Pancreas (tissue), 10 donors: ENCODE results near the gene NAA10. TPM values are rescaled to one million over a fixed set of nuclear protein-coding genes. Genes with fewer than 3 reads are reported as not detected.

Source experiments
- ATAC-seq, 4 donors: fragments of 200-7000 bp; cut with Tn5 transposase; one replicate each; pipeline versions ENCODE4 v1.8.0 to v1.9.1; 2020; ENCODE audit warnings: mild to moderate bottlenecking in 4 of 4, moderate library complexity in 4 of 4
- DNase-seq, 6 donors: peaks; one replicate each; pipeline ENCODE4 v3.0.0-alpha.2; 2020
- FAIRE-seq: peaks from 2 replicates; lab custom pipeline; 2012; peaks lifted over from hg19 to GRCh38; lab: Jason Lieb, UNC
- H3K27ac ChIP-seq, 4 donors: fragments of 200-600 bp; sonication (generic); 1 replicate in 3 of 4; 2 replicates in 1 of 4; pipeline versions ENCODE4 v1.5.0 to v1.8.0; 2020
- H3K27me3 ChIP-seq, 4 donors: fragments of 200-600 bp; one replicate each; pipeline ENCODE4 v1.8.0; 2021
- H3K36me3 ChIP-seq, 3 donors: fragments of 200-600 bp; sonication (generic) in 1 of 3; one replicate each; pipeline versions ENCODE4 v1.5.0 to v1.8.0; 2020 to 2021
- H3K4me1 ChIP-seq, 3 donors: fragments of 200-600 bp; one replicate each; pipeline ENCODE4 v1.8.0; 2021
- H3K4me3 ChIP-seq, 4 donors: fragments of 200-600 bp; sonication (generic) in 2 of 4; one replicate each; pipeline versions ENCODE4 v1.5.0 to v1.8.0; 2020 to 2021
- H3K9me3 ChIP-seq, 4 donors: fragments of 200-600 bp; one replicate each; pipeline ENCODE4 v1.8.0; 2021
- CTCF ChIP-seq, 4 donors: fragments of 200-600 bp; sonication (generic) in 3 of 4; IDR thresholded peaks; one replicate each; pipeline versions ENCODE4 v1.5.0 to v1.8.0; 2021; ENCODE audit warnings: antibody characterized with exemption in 4 of 4
- WGBS, 2 donors: extraction: QIAGEN DNeasy Blood & Tissue Kit; methylation state at CpG; one replicate each; pipeline ENCODE4 v1.1.7; 2013; 5-methylcytosine and 5-hydroxymethylcytosine counted together
- intact Hi-C, 3 donors: fragments of 100-400 bp; cut with DNase I; formaldehyde crosslinking; loops; one replicate each; pipeline versions ENCODE4 v1.11.1 to v1.14.2; 2022
- polyA plus RNA-seq, 2 donors: library from polyadenylated mRNA; stranded (reverse); fragments of 200-250 nt; gene quantifications; one replicate each; pipeline ENCODE4 v1.2.3, GENCODE V29; 2013
- total RNA-seq, 6 donors: library from RNA; stranded (reverse); fragmentation: NEBNext Ultra II Directional in 4 of 6; extraction: Animal tissue kit (Norgen Biotek cat#: 25700) in 4 of 6; gene quantifications; one replicate each; pipeline versions ENCODE4 v1.2.1 to v1.2.4, GENCODE V29; 2021 to 2023
- donor health status: healthy with polysubstance abuse.
- donor health status: DM: no; HTN: no; CAD: no; lungs with moderate emphysema.
- donor health status: DM: no; HTN: no; CAD: no.
- donor health status: control.
- donor health status: control.
- donor health status: Bipolar disorder and iron deficiency.
- donor health status: DM: yes; HTN: yes; CAD: no.
- donor health status: DM: no; HTN: no; CAD: no.
- donor health status: DM: no; HTN: no; CAD: no.
- donor health status: DM: yes; HTN: yes; CAD: no.

The NAA10 gene
- total and polyA plus RNA-seq, 8 donors = 24.5 to 115 (median 44.7) TPM

- no peak overlapping the region for H3K27ac ChIP-seq
- H3K9me3 ChIP-seq = no peaks in the 10 kb centered on the region
- H3K4me3 ChIP-seq = no peak overlapping the region
- H3K4me1 ChIP-seq = no peaks in the 10 kb centered on the region
- no peak for FAIRE-seq
- DNase-seq = no peak
- no peaks in the 10 kb centered on the region for H3K36me3 ChIP-seq
- TF ChIP-seq CTCF (IDR thresholded peaks at IDR 0.05) = no peak
- H3K27me3 ChIP-seq = peaks cover 0 to 32% (median 14%) of the 10 kb centered on the region in 4 donors
- ATAC-seq = no peak
- 62 to 67% methylated on average over 8 of the region's 8 CpGs for WGBS, 2 donors
- intact Hi-C loops = no loop called here
Measured at GRCh38 chrX:153887385-153887784, 47.5 kb downstream of the NAA10 start.

- peaks cover 0 to 37% (median 14%) of the 10 kb centered on the region in 4 donors for H3K27me3 ChIP-seq
- TF ChIP-seq CTCF (IDR thresholded peaks at IDR 0.05) = no peak
- no peaks in the 10 kb centered on the region for H3K9me3 ChIP-seq
- DNase-seq (peak in 2 of 6 donors; percentile 52 to 56), ATAC-seq (no peak), FAIRE-seq (no peak)
- intact Hi-C loops = no loop called here
- no peak overlapping the region for H3K27ac ChIP-seq
- no peak overlapping the region for H3K4me3 ChIP-seq
- no peaks in the 10 kb centered on the region for H3K4me1 ChIP-seq
- 45 to 51% methylated on average over 13 of the region's 13 CpGs for WGBS, 2 donors
- H3K36me3 ChIP-seq = no peaks in the 10 kb centered on the region
Measured at GRCh38 chrX:153886915-153887314, 47.9 kb downstream of the NAA10 start.

- DNase-seq (peak in 2 of 6 donors; percentile 61 to 69), FAIRE-seq (no peak), ATAC-seq (peak; percentile 25 to 60 (median 54))
- TF ChIP-seq CTCF (IDR thresholded peaks at IDR 0.05) = no peak
- peaks cover 0 to 44% (median 14%) of the 10 kb centered on the region in 4 donors for H3K27me3 ChIP-seq
- no peaks in the 10 kb centered on the region for H3K4me1 ChIP-seq
- H3K4me3 ChIP-seq = peak within 1 kb of the TSS in 1 of 4 donors; percentile 25
- no peaks in the 10 kb centered on the region for H3K9me3 ChIP-seq
- no peak within 1 kb of the TSS for H3K27ac ChIP-seq
- intact Hi-C loops = no loop called here
- no peaks in the 10 kb centered on the region for H3K36me3 ChIP-seq
- 5 to 21% methylated on average over 31 to 85 of the region's 94 CpGs for WGBS, 2 donors
Measured at GRCh38 chrX:153885968-153886903, 48.6 kb downstream of the NAA10 start, which contains the start of gene L1CAM. L1CAM (minus strand) TSS chrX:153886173; CDS start chrX:153875836, 10,337 bp downstream.

GRCh38 chrX:153885208-153885787, 49.5 kb downstream of the NAA10 start:
- no peak for TF ChIP-seq CTCF (IDR thresholded peaks at IDR 0.05)
- peaks cover 0 to 44% (median 14%) of the 10 kb centered on the region in 4 donors for H3K27me3 ChIP-seq
- H3K36me3 ChIP-seq = no peaks in the 10 kb centered on the region
- ATAC-seq = no peak
- 11 to 27% methylated on average over 32 of the region's 32 CpGs for WGBS, 2 donors
- H3K4me1 ChIP-seq = no peaks in the 10 kb centered on the region
- peak in 2 of 6 donors; percentile 50 to 70 for DNase-seq
- H3K27ac ChIP-seq = no peak overlapping the region
- intact Hi-C loops = no loop called here
- H3K9me3 ChIP-seq = no peaks in the 10 kb centered on the region
- no peak overlapping the region for H3K4me3 ChIP-seq
- FAIRE-seq = no peak
